GM12878 (cell line): ENCODE results near the gene CSE1L. TPM values are rescaled to one million over a fixed set of nuclear protein-coding genes. Genes with fewer than 3 reads are reported as not detected.

Source experiments
- ATAC-seq: fragments of 200-7000 bp; cut with Tn5 transposase; 3 replicates; pipeline ENCODE4 v1.9.1; 2020; ENCODE audit warnings: mild to moderate bottlenecking, moderate library complexity
- BruUV-seq: library from RNA; stranded (reverse); fragments of 400-500 nt; replicated peaks from 2 replicates; lab custom pipeline; 2021; lab: Mats Ljungman, UMichigan
- CTCF ChIA-PET: fragments of 300-600 bp; sonication (Branson Sonifier 250); formaldehyde crosslinking; extraction: SDS; loops from one replicate; lab custom pipeline; 2021; ENCODE audit warnings: inconsistent platforms; lab: Yijun Ruan, JAX
- POLR2A ChIA-PET: fragments of 350-600 bp; formaldehyde crosslinking; extraction: SDS; loops from one replicate; lab custom pipeline; 2021; ENCODE audit warnings: inconsistent platforms; lab: Charles Lee
- RAD21 ChIA-PET: fragments of 300-600 bp; sonication (Branson Sonifier 250); formaldehyde crosslinking; loops from one replicate; lab custom pipeline; 2023; ENCODE audit warnings: antibody characterized with exemption; ENCODE audit not compliant: unreplicated experiment; lab: Charles Lee
- SMC1A ChIA-PET: fragments of 300-600 bp; sonication (Branson Sonifier 250); formaldehyde crosslinking; loops from one replicate; lab custom pipeline; 2023; ENCODE audit not compliant: unreplicated experiment, uncharacterized antibody; lab: Charles Lee
- DNase-seq: peaks from one replicate; pipeline ENCODE4 v3.0.0-alpha.2; 2011; ENCODE audit warnings: low read depth, low spot score
- FAIRE-seq: peaks from 3 replicates; lab custom pipeline; 2011; peaks lifted over from hg19 to GRCh38; lab: Jason Lieb, UNC
- H2AFZ ChIP-seq: 2 replicates; pipeline ENCODE4 v1.6.0; 2011; ENCODE audit warnings: low read depth, low read length, control low read depth; ENCODE audit not compliant: control insufficient read depth
- H3K27ac ChIP-seq: 2 replicates; pipeline ENCODE4 v1.5.1; 2011; ENCODE audit warnings: control low read depth; ENCODE audit not compliant: control insufficient read depth, insufficient read depth
- H3K27me3 ChIP-seq, 2 experiments: replicated peaks in 1 of 2; 2 replicates each; pipeline versions ENCODE4 v1.6.0 to v1.6.1; 2011; ENCODE audit warnings: low read length in 1 of 2; ENCODE audit not compliant: control insufficient read depth in 2 of 2, insufficient read depth in 2 of 2
- H3K36me3 ChIP-seq, 2 experiments: 2 replicates each; pipeline ENCODE4 v1.5.1; 2011; ENCODE audit warnings: low read length in 1 of 2; ENCODE audit not compliant: control insufficient read depth in 2 of 2, insufficient read depth in 2 of 2
- H3K4me1 ChIP-seq: 2 replicates; pipeline ENCODE4 v1.6.1; 2011; ENCODE audit warnings: mild to moderate bottlenecking, low read length, moderate library complexity, mixed read lengths; ENCODE audit not compliant: control insufficient read depth, insufficient read depth
- H3K4me2 ChIP-seq: 2 replicates; pipeline ENCODE4 v1.6.0; 2011; ENCODE audit warnings: control low read depth; ENCODE audit not compliant: control insufficient read depth, insufficient read depth
- H3K4me3 ChIP-seq: fragments of 200-600 bp; sonication (generic); 2 replicates; pipeline ENCODE4 v1.5.1; 2016
- H3K79me2 ChIP-seq: 2 replicates; pipeline ENCODE4 v1.6.0; 2011; ENCODE audit warnings: low read length; ENCODE audit not compliant: control insufficient read depth, insufficient read depth
- H3K9ac ChIP-seq: 2 replicates; pipeline ENCODE4 v1.8.0; 2011; ENCODE audit warnings: low read length, control low read depth, mixed read lengths; ENCODE audit not compliant: control insufficient read depth, insufficient read depth
- H3K9me3 ChIP-seq: replicated peaks from 3 replicates; pipeline ENCODE4 v1.5.1; 2011; ENCODE audit warnings: mild to moderate bottlenecking, low read length; ENCODE audit not compliant: control insufficient read depth, insufficient read depth
- H4K20me1 ChIP-seq: 2 replicates; pipeline ENCODE4 v1.6.0; 2011; ENCODE audit not compliant: control insufficient read depth, insufficient read depth
- BACH1 ChIP-seq: fragments of 450-650 bp; IDR thresholded peaks from 2 replicates; pipeline ENCODE4 v1.6.1; 2017; ENCODE audit warnings: mild to moderate bottlenecking, borderline replicate concordance
- BCL3 ChIP-seq: IDR thresholded peaks from 2 replicates; pipeline ENCODE4 v1.6.1; 2011; ENCODE audit warnings: borderline replicate concordance, low read depth, mild to moderate bottlenecking, moderate library complexity, low read length; ENCODE audit not compliant: insufficient read depth, poor library complexity, severe bottlenecking
- CHD1 ChIP-seq: IDR thresholded peaks from 2 replicates; pipeline ENCODE4 v1.6.1; 2012; ENCODE audit warnings: low read depth, low read length, improper control_type of control experiment
- ESRRA ChIP-seq: IDR thresholded peaks from 2 replicates; pipeline ENCODE4 v1.6.1; 2012; ENCODE audit warnings: mild to moderate bottlenecking, low read length, improper control_type of control experiment
- EZH2 ChIP-seq: IDR thresholded peaks from 2 replicates; pipeline ENCODE4 v1.6.1; 2012; ENCODE audit warnings: low read depth, mild to moderate bottlenecking, control low read depth, inconsistent platforms, low read length, borderline replicate concordance; ENCODE audit not compliant: control insufficient read depth
- JUND ChIP-seq: IDR thresholded peaks from 2 replicates; pipeline ENCODE4 v1.6.1; 2012; ENCODE audit warnings: low read depth, mild to moderate bottlenecking, low read length, improper control_type of control experiment, moderate library complexity
- MTA3 ChIP-seq: IDR thresholded peaks from 2 replicates; pipeline ENCODE4 v1.6.1; 2012; ENCODE audit warnings: low read length, inconsistent platforms, borderline replicate concordance
- MXI1 ChIP-seq: fragments of 150-350 bp; IDR thresholded peaks from 2 replicates; pipeline ENCODE4 v1.6.1; 2011; ENCODE audit warnings: low read depth, mild to moderate bottlenecking, inconsistent platforms, low read length, improper control_type of control experiment
- NFIC ChIP-seq: IDR thresholded peaks from 2 replicates; pipeline ENCODE4 v1.6.1; 2012; ENCODE audit warnings: low read depth, mild to moderate bottlenecking, inconsistent platforms, low read length, moderate library complexity
- RAD51 ChIP-seq: fragments of 450-650 bp; IDR thresholded peaks from 2 replicates; pipeline ENCODE4 v1.6.1; 2016; ENCODE audit warnings: moderate library complexity, mild to moderate bottlenecking, inconsistent platforms
- RBBP5 ChIP-seq: fragments of 200-600 bp; sonication (generic); conservative IDR thresholded peaks from 2 replicates; pipeline ENCODE4 v1.6.1; 2016
- RCOR1 ChIP-seq: conservative IDR thresholded peaks from 2 replicates; pipeline ENCODE4 v1.6.1; 2012; ENCODE audit warnings: low read depth, low read length, improper control_type of control experiment
- SMARCA5 ChIP-seq: fragments of 450-650 bp; IDR thresholded peaks from 2 replicates; pipeline ENCODE4 v1.6.1; 2017; ENCODE audit warnings: mild to moderate bottlenecking
- TCF12 ChIP-seq: IDR thresholded peaks from 2 replicates; pipeline ENCODE4 v1.6.1; 2011; ENCODE audit warnings: low read depth, mild to moderate bottlenecking, low read length
- ZNF207 ChIP-seq: fragments of 450-650 bp; IDR thresholded peaks from 2 replicates; pipeline ENCODE4 v1.6.1; 2014; ENCODE audit warnings: antibody characterized with exemption, mild to moderate bottlenecking, borderline replicate concordance
- WGBS: methylation state at CpG from one replicate; pipeline ENCODE4 v1.1.6; 2016; ENCODE audit warnings: low lambda C conversion rate; ENCODE audit not compliant: insufficient replicate concordance, insufficient coverage; ENCODE audit errors: missing lambda C conversion rate; 5-methylcytosine and 5-hydroxymethylcytosine counted together
- in situ Hi-C: fragments of 300-500 bp; cut with MboI; formaldehyde crosslinking; loops from 9 replicates; pipeline ENCODE4 v1.14.3; 2018; ENCODE audit warnings: mixed read lengths
- intact Hi-C: fragments of 100-400 bp; cut with micrococcal nuclease; formaldehyde crosslinking; loops from one replicate; pipeline ENCODE4 v1.14.2; 2022; ENCODE audit not compliant: unreplicated experiment
- polyA plus RNA-seq, 11 experiments: library from polyadenylated mRNA; depleted of rRNA in 4 of 11; unstranded in 6 of 11; stranded (reverse) in 5 of 11; fragments of >200 nt; fragmentation: Nextera tagmentation in 4 of 11; fragmentation: Illumina TruSeq in 1 of 11; extraction: Ambion mirVana in 4 of 11; extraction: Trizol in 1 of 11; gene quantifications; 1 replicate in 1 of 11; 2 replicates in 10 of 11; pipeline versions ENCODE4 v1.2.1 to v1.2.3, GENCODE V29; 2011 to 2016; ENCODE audit warnings: inconsistent platforms in 2 of 11, missing spikeins in 2 of 11, low read depth in 1 of 11
- total RNA-seq, 4 experiments: library from RNA; depleted of rRNA in 3 of 4; stranded (reverse); fragments of >200 nt in 3 of 4; fragmentation: Illumina TruSeq in 1 of 4; extraction: Trizol in 1 of 4; gene quantifications; 2 replicates each; pipeline versions ENCODE4 v1.2.1 to v1.2.3, GENCODE V29; 2013 to 2021
- TF ChIP-seq, protein P1 (sequence below): fragments of 450-650 bp; IDR thresholded peaks from 2 replicates; pipeline ENCODE4 v1.6.1; 2018; ENCODE audit warnings: borderline replicate concordance, mild to moderate bottlenecking; ENCODE audit not compliant: partially characterized antibody

CSE1L gene
- total and polyA plus RNA-seq, 10 of the 15 experiments (the other 5 are each of a cell fraction or from before 2014, with no cell fraction given), result 72.4 to 213 (median 117) TPM

DNA sequence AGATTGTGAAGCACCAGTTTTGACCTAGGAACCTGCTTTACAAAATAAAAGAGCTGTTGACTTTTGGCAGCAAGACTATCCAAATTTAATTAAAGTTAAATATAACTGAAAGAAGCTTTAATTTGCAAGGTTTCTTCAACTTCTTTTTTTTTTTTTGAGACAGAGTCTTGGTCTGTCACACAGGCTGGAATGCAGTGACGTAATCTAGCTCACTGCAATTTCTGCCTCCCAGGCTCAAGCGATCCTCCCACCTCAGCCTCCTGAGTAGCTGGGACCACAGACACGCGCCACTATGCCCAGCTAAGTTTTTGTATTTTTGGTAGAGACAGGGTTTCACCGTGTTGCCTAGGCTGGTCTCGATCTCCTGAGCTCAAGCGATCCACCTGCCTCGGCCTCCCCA, 13.7 kb upstream of the CSE1L start:
- Histone ChIP-seq H3K27me3 (no peaks in the 10 kb centered on the region), H3K4me3 (no peak overlapping the region), H3K27ac (no peak overlapping the region), H3K9me3 (no peaks in the 10 kb centered on the region), H3K36me3 (peaks cover 7 to 20% of the 10 kb centered on the region in 2 experiments), H3K4me1 (peaks cover under 1% of the 10 kb centered on the region; the same call in 1 of the 2 replicates), H3K79me2 (no peaks in the 10 kb centered on the region), H3K4me2 (no peak overlapping the region), H4K20me1 (no peaks in the 10 kb centered on the region), H2AFZ (no peak overlapping the region), H3K9ac (no peak overlapping the region)
- POLR2A ChIA-PET, result no interaction called here
- 100% methylated on average over 8 of the region's 8 CpGs for WGBS
- no peak for ATAC-seq
- intact Hi-C loops (no loop called here), in situ Hi-C loops (no loop called here)
- TF ChIP-seq MTA3 (no peak), TCF12 (no peak), BCL3 (no peak), RBBP5 (no peak), ESRRA (no peak), SMARCA5 (no peak), CHD1 (no peak), EZH2 (no peak), RAD51 (no peak), JUND (no peak), NFIC (no peak), MXI1 (no peak), ZNF207 (no peak), BACH1 (no peak), RCOR1 (no peak)
- TF ChIP-seq, protein P1, sequence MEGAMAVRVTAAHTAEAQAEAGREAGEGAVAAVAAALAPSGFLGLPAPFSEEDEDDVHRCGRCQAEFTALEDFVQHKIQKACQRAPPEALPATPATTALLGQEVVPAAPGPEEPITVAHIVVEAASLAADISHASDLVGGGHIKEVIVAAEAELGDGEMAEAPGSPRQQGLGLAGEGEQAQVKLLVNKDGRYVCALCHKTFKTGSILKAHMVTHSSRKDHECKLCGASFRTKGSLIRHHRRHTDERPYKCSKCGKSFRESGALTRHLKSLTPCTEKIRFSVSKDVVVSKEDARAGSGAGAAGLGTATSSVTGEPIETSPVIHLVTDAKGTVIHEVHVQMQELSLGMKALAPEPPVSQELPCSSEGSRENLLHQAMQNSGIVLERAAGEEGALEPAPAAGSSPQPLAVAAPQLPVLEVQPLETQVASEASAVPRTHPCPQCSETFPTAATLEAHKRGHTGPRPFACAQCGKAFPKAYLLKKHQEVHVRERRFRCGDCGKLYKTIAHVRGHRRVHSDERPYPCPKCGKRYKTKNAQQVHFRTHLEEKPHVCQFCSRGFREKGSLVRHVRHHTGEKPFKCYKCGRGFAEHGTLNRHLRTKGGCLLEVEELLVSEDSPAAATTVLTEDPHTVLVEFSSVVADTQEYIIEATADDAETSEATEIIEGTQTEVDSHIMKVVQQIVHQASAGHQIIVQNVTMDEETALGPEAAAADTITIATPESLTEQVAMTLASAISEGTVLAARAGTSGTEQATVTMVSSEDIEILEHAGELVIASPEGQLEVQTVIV, result no peak
- no peak for DNase-seq
- SMC1A ChIA-PET, result no interaction called here
- no TSS peak for BruUV-seq
- CTCF ChIA-PET, result interaction anchor here (0.9 kb wide), 1 partner anchor 185 kb away, joined by 4 read pairs; no protein-coding TSS in a partner anchor
- FAIRE-seq, result no peak
- RAD21 ChIA-PET, result no interaction called here
